ENCODE results near the gene VPS13D. TPM values are rescaled to one million over a fixed set of nuclear protein-coding genes. Genes with fewer than 3 reads are reported as not detected.

VPS13D gene
- total RNA-seq, 1 experiment from 2014 or later, result 20.2 TPM

GRCh38 chr1:12208764-12209494 lies 20.9 kb upstream of the VPS13D start:
- Histone ChIP-seq H2BK20ac (ENCODE audit: low read depth, low read length, poor library complexity, severe bottlenecking) (no peak overlapping the region), H3K23ac (ENCODE audit: insufficient read length, low read depth, low read length) (no peak overlapping the region), H3K27ac (ENCODE audit: insufficient read length, low read depth, low read length) (no peak overlapping the region), H3T11ph (ENCODE audit: low read length) (no peak overlapping the region), H3K9me3 (ENCODE audit: control insufficient read depth, low read depth, low read length) (no peaks in the 10 kb centered on the region), H2AFZ (ENCODE audit: low read length) (no peak overlapping the region), H3K4ac (ENCODE audit: low read depth, low read length) (no peak overlapping the region), H2BK15ac (ENCODE audit: low read depth, low read length) (no peak overlapping the region), H3K23me2 (ENCODE audit: insufficient read length, low read depth, low read length, poor library complexity, severe bottlenecking) (no peaks in the 10 kb centered on the region), H2BK5ac (ENCODE audit: insufficient read length, low read length) (no peak overlapping the region), H3K4me2 (ENCODE audit: insufficient read depth, insufficient read length, low read length) (no peak overlapping the region), H2BK120ac (ENCODE audit: low read depth, low read length, poor library complexity, severe bottlenecking) (no peak overlapping the region), H3K27me3 (ENCODE audit: insufficient read depth, low read length) (no peaks in the 10 kb centered on the region), H2AK5ac (ENCODE audit: insufficient read length, low read length) (no peak overlapping the region), H4K5ac (ENCODE audit: insufficient read length, low read depth, low read length) (no peak overlapping the region), H3K79me2 (ENCODE audit: insufficient read depth, low read length) (no peaks in the 10 kb centered on the region), H3K79me1 (ENCODE audit: insufficient read depth, low read depth, low read length, poor library complexity, severe bottlenecking) (no peaks in the 10 kb centered on the region), H4K20me1 (ENCODE audit: control insufficient read depth, insufficient read depth, insufficient read length) (no peaks in the 10 kb centered on the region), H3K14ac (ENCODE audit: insufficient read depth, low read length) (no peak overlapping the region), H3K18ac (ENCODE audit: insufficient read length, low read depth, low read length) (no peak overlapping the region), H3K56ac (ENCODE audit: insufficient read length, low read depth, low read length) (no peak overlapping the region), H4K91ac (ENCODE audit: insufficient read length, low read depth, low read length) (no peak overlapping the region), H3K9ac (ENCODE audit: extremely low read depth, insufficient read length, low read length) (no peak overlapping the region), H2BK12ac (ENCODE audit: insufficient read length, low read depth, low read length) (no peak overlapping the region), H4K8ac (replicated peaks; ENCODE audit: insufficient read length, low read depth, low read length) (no peak overlapping the region), H3K4me1 (ENCODE audit: insufficient read depth, low read length) (no peaks in the 10 kb centered on the region; the same call in 1 of the 2 replicates)
- Mint-ChIP-seq H3K36me3 (ENCODE audit: insufficient read depth in 1 of 3, low read depth in 3 of 3) (no peaks in the 10 kb centered on the region), H3K4me1 (peaks cover 15 to 18% of the 10 kb centered on the region in 2 experiments), H3K4me3 (no peak overlapping the region), H3K9me3 (no peaks in the 10 kb centered on the region; a peak in 2 of 5 replicates), H3K27ac (peak overlapping the region in 2 of 3 experiments; percentile 70 to 81; a peak in 2 of 7 replicates), H3K27me3 (ENCODE audit: low read depth) (no peaks in the 10 kb centered on the region; the same call in 1 of the 2 replicates)
- DNase-seq, result peak; percentile 87
- no CpG with 5 or more reads among the region's 14 CpGs for WGBS (ENCODE audit: extremely low coverage, insufficient read length, low lambda C conversion rate)
- peak; percentile 96 for TF ChIP-seq CTCF (conservative IDR thresholded peaks at IDR 0.05)

Data from H9 (cell line).